Measurements from ENCODE around the gene RRAS2. TPM values are rescaled to one million over a fixed set of nuclear protein-coding genes. Genes with fewer than 3 reads are reported as not detected.
"Not testable (repeated sequence)": the region's sequence is repeated elsewhere in the genome, so short reads cannot be mapped to it uniquely, and the experiment has no call there.

Gene RRAS2
- total RNA-seq, 1 donor from 2014 or later, result 49.2 TPM

GRCh38 chr11:14308897-14309387, 50.0 kb downstream of the RRAS2 start:
- intact Hi-C loops (cut with micrococcal nuclease), result loop anchor here (10.0 kb wide), 1 partner anchor 46 kb away; the partner anchor contains the start of gene RRAS2

- intact Hi-C loops (cut with micrococcal nuclease), result loop anchor here (10.0 kb wide), 1 partner anchor 46 kb away; the partner anchor contains the start of gene RRAS2
Measured at GRCh38 chr11:14308114-14308896, 50.7 kb downstream of the RRAS2 start.

GRCh38 chr11:14306481-14306880, 52.5 kb downstream of the RRAS2 start:
- intact Hi-C loops (cut with micrococcal nuclease), result loop anchor here (10.0 kb wide), 1 partner anchor 48 kb away; the partner anchor contains the start of gene RRAS2

- intact Hi-C loops (cut with micrococcal nuclease), result loop anchor here (10.0 kb wide), 1 partner anchor 49 kb away; the partner anchor contains the start of gene RRAS2
Measured at GRCh38 chr11:14305649-14306048, 53.3 kb downstream of the RRAS2 start.

- intact Hi-C loops (cut with micrococcal nuclease), result loop anchor here (10.0 kb wide), 1 partner anchor 50 kb away; the partner anchor contains the start of gene RRAS2
Measured at GRCh38 chr11:14304601-14305000, 54.4 kb downstream of the RRAS2 start.

GRCh38 chr11:14300661-14301304, 58.2 kb downstream of the RRAS2 start:
- intact Hi-C loops (cut with micrococcal nuclease), result loop anchor here (2.0 to 10.0 kb wide), 3 partner anchors 54 to 154 kb away; partner anchors contain the start of gene RRAS2

- intact Hi-C loops (cut with micrococcal nuclease), result loop anchor here (2.0 to 10.0 kb wide), 3 partner anchors 55 to 155 kb away; partner anchors contain the start of gene RRAS2
Measured at GRCh38 chr11:14299921-14300320, 59.1 kb downstream of the RRAS2 start.

- intact Hi-C loops (cut with micrococcal nuclease), result no loop called here
Measured at GRCh38 chr11:14290422-14290821, 68.6 kb downstream of the RRAS2 start.

- intact Hi-C loops (cut with micrococcal nuclease), result no loop called here
Measured at GRCh38 chr11:14288189-14288935, 70.6 kb downstream of the RRAS2 start.

- intact Hi-C loops (cut with micrococcal nuclease), result not testable (repeated sequence)
Measured at GRCh38 chr11:14278869-14279268, 80.1 kb downstream of the RRAS2 start.

- intact Hi-C loops (cut with micrococcal nuclease), result no loop called here
Measured at GRCh38 chr11:14275076-14275475, 83.9 kb downstream of the RRAS2 start.

GRCh38 chr11:14273895-14274294, 85.1 kb downstream of the RRAS2 start:
- intact Hi-C loops (cut with micrococcal nuclease), result no loop called here

- intact Hi-C loops (cut with micrococcal nuclease), result no loop called here
Measured at GRCh38 chr11:14270690-14271542, 88.1 kb downstream of the RRAS2 start.

- intact Hi-C loops (cut with micrococcal nuclease), result no loop called here
Measured at GRCh38 chr11:14269692-14270573, 89.0 kb downstream of the RRAS2 start.

- intact Hi-C loops (cut with micrococcal nuclease), result no loop called here
Measured at GRCh38 chr11:14267861-14268635, 90.9 kb downstream of the RRAS2 start.

GRCh38 chr11:14266622-14267021, 92.4 kb downstream of the RRAS2 start:
- intact Hi-C loops (cut with micrococcal nuclease), result no loop called here

- intact Hi-C loops (cut with micrococcal nuclease), result no loop called here
Measured at GRCh38 chr11:14264966-14265365, 94.0 kb downstream of the RRAS2 start.

- intact Hi-C loops (cut with micrococcal nuclease), result no loop called here
Measured at GRCh38 chr11:14262271-14262846, 96.6 kb downstream of the RRAS2 start.

Data from T-helper 2 cell treated with Interferon-gamma antibody and Interleukin-4, amounts not matched to agents 100 ng/mL and 5 ng/mL, for 36 hours (primary cell).